OCI-LY1 (cell line): ENCODE data around the gene PRKAR2B.

Source experiments
- EZH2 ChIP-seq: fragments of 200-600 bp; sonication (generic), shearing (Covaris generic); IDR thresholded peaks from 2 replicates; pipeline ENCODE4 v1.8.0; 2017; ENCODE audit warnings: borderline replicate concordance, mixed run types, mild to moderate bottlenecking, antibody characterized with exemption, low read length, moderate library complexity, mixed read lengths
- TF ChIP-seq, protein P1 (sequence below): fragments of 200-600 bp; sonication (generic), shearing (Covaris generic); IDR thresholded peaks from 2 replicates; pipeline ENCODE4 v1.5.1; 2017; ENCODE audit warnings: mild to moderate bottlenecking, antibody characterized with exemption, low read length, moderate library complexity, mixed read lengths

DNA sequence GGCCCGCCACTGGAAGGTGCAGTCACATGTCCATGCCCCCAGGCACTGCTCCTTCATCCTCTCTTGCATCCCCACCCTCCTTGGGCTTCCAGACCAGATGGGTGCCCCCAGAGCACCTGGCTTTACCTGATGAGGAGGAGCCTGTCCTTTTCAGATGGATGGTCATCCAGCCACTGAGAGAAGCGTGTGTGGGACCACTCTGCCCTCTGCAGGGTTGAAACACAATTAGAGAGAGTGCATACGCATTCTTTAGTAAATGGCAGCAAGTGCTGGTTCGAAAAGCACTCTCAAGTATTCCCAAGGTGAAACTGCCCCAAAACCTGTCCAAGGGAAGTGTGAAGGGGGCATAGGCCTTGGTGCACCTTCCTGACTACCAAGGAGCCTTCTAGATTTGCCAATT is 165.9 kb downstream of the PRKAR2B start:
- TF ChIP-seq, protein P1, sequence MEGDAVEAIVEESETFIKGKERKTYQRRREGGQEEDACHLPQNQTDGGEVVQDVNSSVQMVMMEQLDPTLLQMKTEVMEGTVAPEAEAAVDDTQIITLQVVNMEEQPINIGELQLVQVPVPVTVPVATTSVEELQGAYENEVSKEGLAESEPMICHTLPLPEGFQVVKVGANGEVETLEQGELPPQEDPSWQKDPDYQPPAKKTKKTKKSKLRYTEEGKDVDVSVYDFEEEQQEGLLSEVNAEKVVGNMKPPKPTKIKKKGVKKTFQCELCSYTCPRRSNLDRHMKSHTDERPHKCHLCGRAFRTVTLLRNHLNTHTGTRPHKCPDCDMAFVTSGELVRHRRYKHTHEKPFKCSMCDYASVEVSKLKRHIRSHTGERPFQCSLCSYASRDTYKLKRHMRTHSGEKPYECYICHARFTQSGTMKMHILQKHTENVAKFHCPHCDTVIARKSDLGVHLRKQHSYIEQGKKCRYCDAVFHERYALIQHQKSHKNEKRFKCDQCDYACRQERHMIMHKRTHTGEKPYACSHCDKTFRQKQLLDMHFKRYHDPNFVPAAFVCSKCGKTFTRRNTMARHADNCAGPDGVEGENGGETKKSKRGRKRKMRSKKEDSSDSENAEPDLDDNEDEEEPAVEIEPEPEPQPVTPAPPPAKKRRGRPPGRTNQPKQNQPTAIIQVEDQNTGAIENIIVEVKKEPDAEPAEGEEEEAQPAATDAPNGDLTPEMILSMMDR: 0 out of 2 replicates have a peak, but pooled peaks have one; percentile 3
- TF ChIP-seq EZH2: no peak
